OCI-LY1 (cell line): ENCODE results near the gene SYNGAP1.
A peak's percentile ranks its signal among the peaks of the same experiment; 100 is the strongest.

ENCODE experiments used
- H2AFZ ChIP-seq: fragments of 200-600 bp; sonication (generic), shearing (Covaris generic); 2 replicates; pipeline ENCODE4 v1.6.0; 2014; ENCODE audit warnings: antibody characterized with exemption, mild to moderate bottlenecking, low read length
- H3F3A ChIP-seq: fragments of 200-600 bp; sonication (generic), shearing (Covaris generic); 2 replicates; pipeline ENCODE4 v1.6.0; 2014; ENCODE audit warnings: mild to moderate bottlenecking, antibody characterized with exemption, low read length, moderate library complexity; ENCODE audit not compliant: insufficient read depth
- H3K27ac ChIP-seq: fragments of 200-600 bp; sonication (generic); 2 replicates; pipeline ENCODE4 v1.5.1; 2014; ENCODE audit warnings: low read length, mixed run types, mild to moderate bottlenecking, low read depth; ENCODE audit not compliant: poor library complexity, severe bottlenecking
- H3K27me3 ChIP-seq: fragments of 200-600 bp; sonication (generic); 2 replicates; pipeline ENCODE4 v1.6.0; 2014; ENCODE audit warnings: antibody characterized with exemption, mild to moderate bottlenecking, low read length, moderate library complexity; ENCODE audit not compliant: insufficient read depth
- H3K36me3 ChIP-seq: fragments of 200-600 bp; sonication (generic); 2 replicates; pipeline ENCODE4 v1.6.1; 2014; ENCODE audit warnings: mild to moderate bottlenecking, antibody characterized with exemption, low read length, moderate library complexity, mixed read lengths; ENCODE audit not compliant: insufficient read depth
- H3K4me1 ChIP-seq: fragments of 200-600 bp; sonication (generic); 2 replicates; pipeline ENCODE4 v1.5.1; 2014; ENCODE audit warnings: mild to moderate bottlenecking, low read length, moderate library complexity; ENCODE audit not compliant: insufficient read depth, severe bottlenecking
- H3K4me2 ChIP-seq: fragments of 200-600 bp; sonication (generic), shearing (Covaris generic); 2 replicates; pipeline ENCODE4 v1.6.1; 2014; ENCODE audit warnings: low read length
- H3K4me3 ChIP-seq: fragments of 200-600 bp; sonication (generic); 2 replicates; pipeline ENCODE4 v1.5.1; 2014; ENCODE audit warnings: low read length, low read depth, mild to moderate bottlenecking, mixed read lengths; ENCODE audit not compliant: poor library complexity, severe bottlenecking
- H3K79me2 ChIP-seq: fragments of 200-600 bp; shearing (Covaris generic); 2 replicates; pipeline ENCODE4 v1.6.1; 2016; ENCODE audit warnings: mixed run types, low read length, mixed read lengths; ENCODE audit not compliant: insufficient read depth
- H3K9ac ChIP-seq: fragments of 200-600 bp; sonication (generic), shearing (Covaris generic); 2 replicates; pipeline ENCODE4 v1.6.1; 2014; ENCODE audit warnings: mild to moderate bottlenecking, low read length, mixed read lengths
- H3K9me2 ChIP-seq: fragments of 200-600 bp; sonication (generic), shearing (Covaris generic); 2 replicates; pipeline ENCODE4 v1.6.1; 2014; ENCODE audit warnings: low read depth, mild to moderate bottlenecking, low read length, mixed read lengths
- H3K9me3 ChIP-seq: fragments of 200-600 bp; shearing (Covaris generic); 2 replicates; pipeline ENCODE4 v1.6.1; 2014; ENCODE audit warnings: low read length, mixed read lengths
- H4K20me1 ChIP-seq: fragments of 200-600 bp; sonication (generic), shearing (Covaris generic); 2 replicates; pipeline ENCODE4 v1.6.0; 2016; ENCODE audit warnings: mild to moderate bottlenecking, low read length; ENCODE audit not compliant: insufficient read depth
- CTCF ChIP-seq: fragments of 200-600 bp; sonication (generic), shearing (Covaris generic); IDR thresholded peaks from 2 replicates; pipeline ENCODE4 v1.5.1; 2017; ENCODE audit warnings: mild to moderate bottlenecking, antibody characterized with exemption, low read length, moderate library complexity, mixed read lengths
- EZH2 ChIP-seq: fragments of 200-600 bp; sonication (generic), shearing (Covaris generic); IDR thresholded peaks from 2 replicates; pipeline ENCODE4 v1.8.0; 2017; ENCODE audit warnings: borderline replicate concordance, mixed run types, mild to moderate bottlenecking, antibody characterized with exemption, low read length, moderate library complexity, mixed read lengths

SYNGAP1 gene

GRCh38 chr6:33425668-33426577 lies 6.1 kb downstream of the SYNGAP1 start:
- 0 out of 2 replicates have a peak, but pooled peaks cover 5% of the 10 kb centered on the region for H3F3A ChIP-seq
- H3K27me3 ChIP-seq = no peaks in the 10 kb centered on the region
- H3K27ac ChIP-seq = no peak overlapping the region
- TF ChIP-seq EZH2 = no peak
- peak; percentile 54 for TF ChIP-seq CTCF
- H3K36me3 ChIP-seq = no peaks in the 10 kb centered on the region
- H3K9me2 ChIP-seq = no peaks in the 10 kb centered on the region
- no peaks in the 10 kb centered on the region for H3K9me3 ChIP-seq
- no peaks in the 10 kb centered on the region for H4K20me1 ChIP-seq
- no peak overlapping the region for H2AFZ ChIP-seq
- no peaks in the 10 kb centered on the region for H3K79me2 ChIP-seq
- peak overlapping the region; percentile 70 for H3K4me2 ChIP-seq
- peaks cover 53% of the 10 kb centered on the region for H3K4me1 ChIP-seq
- H3K9ac ChIP-seq = peak overlapping the region; percentile 61
- H3K4me3 ChIP-seq = peak overlapping the region; percentile 60

- Histone ChIP-seq H3K4me3 (peak overlapping the region; percentile 64), H3K9me2 (no peaks in the 10 kb centered on the region), H3K9ac (peak overlapping the region; percentile 52; the same call in 1 of the 2 replicates), H2AFZ (no peak overlapping the region), H3K36me3 (no peaks in the 10 kb centered on the region), H4K20me1 (no peaks in the 10 kb centered on the region), H3K27me3 (no peaks in the 10 kb centered on the region), H3K9me3 (no peaks in the 10 kb centered on the region), H3K4me2 (peak overlapping the region; percentile 84), H3K27ac (no peak overlapping the region), H3K4me1 (peaks cover 63% of the 10 kb centered on the region), H3K79me2 (no peaks in the 10 kb centered on the region), H3F3A (0 out of 2 replicates have a peak, but pooled peaks cover 5% of the 10 kb centered on the region)
- no peak for TF ChIP-seq EZH2
- TF ChIP-seq CTCF = no peak
Measured at GRCh38 chr6:33426590-33427511, 7.0 kb downstream of the SYNGAP1 start.

GRCh38 chr6:33427585-33428223 lies 7.8 kb downstream of the SYNGAP1 start:
- Histone ChIP-seq H3K4me1 (peaks cover 67% of the 10 kb centered on the region), H3K79me2 (no peaks in the 10 kb centered on the region), H3K9me3 (no peaks in the 10 kb centered on the region), H3K4me3 (peak overlapping the region; percentile 64), H3K27ac (no peak overlapping the region), H3K27me3 (no peaks in the 10 kb centered on the region), H3K36me3 (no peaks in the 10 kb centered on the region), H3K4me2 (peak overlapping the region; percentile 84), H3K9ac (peak overlapping the region; percentile 59; the same call in 1 of the 2 replicates), H2AFZ (no peak overlapping the region), H3K9me2 (no peaks in the 10 kb centered on the region), H4K20me1 (no peaks in the 10 kb centered on the region), H3F3A (0 out of 2 replicates have a peak, but pooled peaks cover 5% of the 10 kb centered on the region)
- peak; percentile 12; the same call in 1 of the 2 replicates for TF ChIP-seq CTCF
- no peak for TF ChIP-seq EZH2
